Stimulated activated CD4-positive, alpha-beta T cell treated with anti-CD3 and anti-CD28 coated beads, TNF-alpha, amount 100 ng/mL, for 24 hours (primary cell): ENCODE results near the gene FAM83D.

Experiments
- DNase-seq, 3 experiments: peaks; one replicate each; pipeline ENCODE4 v3.0.0-alpha.2; 2020; ENCODE audit warnings: low read depth in 3 of 3

FAM83D gene

GRCh38 chr20:38926142-38926933, at the start of gene FAM83D:
TSS of gene FAM83D (plus strand) at chr20:38926417. CDS start at chr20:38926443, 26 bp downstream.
- DNase-seq = peak; percentile 85 to 97 (median 86)

- no peak for DNase-seq
Observed at GRCh38 chr20:38877483-38877882, 48.7 kb upstream of the FAM83D start.

GRCh38 chr20:38878866-38879265, 47.4 kb upstream of the FAM83D start:
- DNase-seq = no peak

DNA sequence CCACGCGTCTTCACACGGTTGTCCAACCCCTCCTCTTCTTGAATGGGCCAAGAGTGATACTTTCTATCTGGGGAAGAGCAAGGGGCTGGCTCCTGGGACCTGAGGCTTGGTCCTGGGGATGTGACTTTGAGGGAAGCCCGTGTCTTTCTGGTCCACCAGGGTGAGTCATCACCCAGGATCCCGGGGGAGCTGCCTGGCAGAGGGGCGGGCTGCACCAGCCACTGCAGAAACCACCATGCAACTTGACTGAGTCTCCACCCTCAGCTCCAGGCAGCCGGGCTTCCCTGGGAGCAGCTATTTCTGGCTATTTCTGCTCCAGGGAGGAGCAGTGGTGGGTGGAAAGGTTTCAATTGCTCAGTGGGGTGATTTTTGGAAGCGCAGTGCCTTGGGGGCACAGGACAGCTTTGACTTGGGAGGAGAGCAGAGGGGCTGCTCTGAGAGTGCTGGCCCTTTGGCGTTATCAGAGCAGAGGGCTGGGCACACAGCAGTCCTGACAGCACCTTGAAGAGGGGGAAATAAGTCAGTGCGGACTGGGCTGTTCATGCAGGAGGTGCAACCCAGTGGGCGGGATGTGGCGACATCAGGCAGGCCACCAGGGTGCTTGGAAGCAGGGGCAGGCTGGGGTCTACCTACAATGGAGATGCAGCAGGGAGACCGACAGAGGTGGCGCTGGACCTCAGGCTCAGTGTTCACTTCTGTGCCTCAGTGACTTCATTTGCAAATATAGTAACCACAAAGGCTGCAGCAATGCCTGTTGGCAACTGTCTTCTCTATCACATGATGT, 45.1 kb upstream of the FAM83D start:
- DNase-seq = no peak

DNA sequence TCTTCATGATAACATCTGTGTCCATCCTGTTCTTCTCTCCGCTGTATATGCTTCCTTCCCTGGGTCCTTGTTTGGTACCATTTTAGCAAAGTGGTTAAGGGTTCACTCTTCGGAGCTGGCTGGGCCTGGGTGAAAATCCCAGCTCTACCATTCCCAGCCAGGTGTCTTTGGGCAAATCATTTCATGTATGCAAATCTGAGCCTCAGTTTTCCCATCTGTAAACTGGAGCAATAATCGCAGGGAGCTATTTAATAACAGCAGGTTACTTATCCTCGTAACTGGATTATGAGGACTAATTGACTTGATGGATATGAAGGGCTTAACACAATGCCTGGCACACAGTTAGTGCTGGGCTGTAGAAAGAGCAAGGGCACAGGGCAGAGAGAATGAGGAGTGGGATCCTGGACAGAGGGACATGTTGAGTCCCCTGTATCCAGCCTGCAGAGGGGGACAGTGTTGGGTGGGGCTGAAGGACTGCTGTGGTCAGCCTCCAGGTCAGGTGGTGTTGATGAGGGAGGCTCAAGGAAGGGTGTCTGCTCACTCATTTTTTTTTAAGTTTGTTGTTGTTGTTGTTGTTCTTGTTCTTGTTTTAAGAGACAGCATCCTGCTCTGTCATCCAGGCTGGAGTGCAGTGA, 44.3 kb upstream of the FAM83D start:
- no peak for DNase-seq

DNA sequence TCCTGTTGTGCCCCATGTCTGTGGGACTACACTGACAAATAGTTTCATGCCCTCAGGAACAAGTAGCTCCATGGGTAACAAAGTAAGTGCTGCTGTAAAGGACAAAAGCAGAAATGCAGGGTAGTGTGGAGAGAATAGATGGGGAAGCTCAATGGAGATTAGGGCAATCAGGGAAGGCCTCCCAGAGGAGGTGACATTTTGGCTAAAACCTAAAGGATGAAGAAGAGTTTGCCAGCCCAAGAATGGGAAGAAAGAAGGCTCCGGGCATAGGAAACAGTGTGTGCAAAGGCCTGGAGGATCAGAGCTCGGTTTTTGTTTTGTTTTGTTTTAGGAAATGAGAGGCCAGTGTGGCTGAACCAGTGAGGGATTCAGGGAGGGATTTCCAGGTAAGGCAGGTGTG, 43.6 kb upstream of the FAM83D start:
- no peak for DNase-seq

GRCh38 chr20:38883081-38883980, 42.9 kb upstream of the FAM83D start:
- no peak for DNase-seq

DNA sequence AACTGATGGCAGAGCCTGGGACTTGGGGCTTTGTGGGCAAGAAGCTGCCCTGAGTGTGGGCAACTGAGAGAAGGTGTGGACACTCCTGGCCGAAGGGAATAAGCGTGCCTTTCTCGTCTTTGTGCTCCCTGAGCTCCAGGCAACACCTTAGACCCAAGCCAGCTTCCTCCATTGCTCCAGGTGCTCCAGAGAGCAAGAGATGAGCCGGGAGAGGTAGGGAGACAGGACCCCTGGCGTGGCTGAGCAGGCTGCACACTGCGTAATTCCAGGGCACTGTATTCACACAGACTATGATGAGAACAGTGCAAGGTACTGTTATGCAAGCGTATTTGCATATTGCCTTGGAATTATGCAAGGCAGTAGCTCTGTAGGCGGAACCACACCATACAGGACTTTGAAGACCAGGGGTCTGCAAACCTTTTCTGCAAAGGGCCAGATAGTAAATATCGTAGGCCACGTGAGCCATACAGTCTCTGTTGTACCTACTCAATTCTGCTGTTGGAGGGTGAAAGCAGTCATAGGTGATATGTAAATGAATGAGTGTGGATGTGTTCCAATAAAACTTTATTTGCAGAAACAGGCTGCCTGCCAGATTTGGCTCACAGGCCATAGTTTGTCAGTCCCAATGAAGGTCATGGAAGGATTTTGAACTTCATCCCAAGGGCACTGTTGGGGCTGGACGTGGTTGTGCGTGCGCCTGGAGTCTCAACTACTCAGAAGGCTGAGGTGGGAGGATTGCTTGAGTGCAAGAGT, 42.1 kb upstream of the FAM83D start:
- no peak for DNase-seq

- no peak for DNase-seq
Observed at GRCh38 chr20:38885357-38885756, 40.9 kb upstream of the FAM83D start.

GRCh38 chr20:38888059-38888831, 38.0 kb upstream of the FAM83D start:
- DNase-seq = no peak

DNA sequence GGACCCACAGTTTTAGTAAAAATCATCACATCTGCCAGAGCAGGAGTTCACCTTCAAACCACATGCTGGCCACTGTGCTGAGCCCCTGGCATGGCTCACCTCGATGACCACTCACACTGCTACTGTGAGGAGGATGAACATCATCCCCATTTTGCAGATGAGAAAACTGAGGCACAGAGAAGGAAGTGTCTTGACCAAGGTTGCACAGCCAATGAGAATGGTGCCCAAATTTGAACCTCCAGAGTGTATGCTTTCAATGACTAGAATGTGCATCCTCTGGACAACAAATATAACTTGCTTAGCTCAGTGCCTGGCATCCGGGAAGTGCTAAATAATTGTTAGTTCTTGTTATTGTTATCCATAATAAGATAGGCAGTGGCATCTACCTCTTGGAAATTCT, 37.2 kb upstream of the FAM83D start:
- no peak for DNase-seq

DNA sequence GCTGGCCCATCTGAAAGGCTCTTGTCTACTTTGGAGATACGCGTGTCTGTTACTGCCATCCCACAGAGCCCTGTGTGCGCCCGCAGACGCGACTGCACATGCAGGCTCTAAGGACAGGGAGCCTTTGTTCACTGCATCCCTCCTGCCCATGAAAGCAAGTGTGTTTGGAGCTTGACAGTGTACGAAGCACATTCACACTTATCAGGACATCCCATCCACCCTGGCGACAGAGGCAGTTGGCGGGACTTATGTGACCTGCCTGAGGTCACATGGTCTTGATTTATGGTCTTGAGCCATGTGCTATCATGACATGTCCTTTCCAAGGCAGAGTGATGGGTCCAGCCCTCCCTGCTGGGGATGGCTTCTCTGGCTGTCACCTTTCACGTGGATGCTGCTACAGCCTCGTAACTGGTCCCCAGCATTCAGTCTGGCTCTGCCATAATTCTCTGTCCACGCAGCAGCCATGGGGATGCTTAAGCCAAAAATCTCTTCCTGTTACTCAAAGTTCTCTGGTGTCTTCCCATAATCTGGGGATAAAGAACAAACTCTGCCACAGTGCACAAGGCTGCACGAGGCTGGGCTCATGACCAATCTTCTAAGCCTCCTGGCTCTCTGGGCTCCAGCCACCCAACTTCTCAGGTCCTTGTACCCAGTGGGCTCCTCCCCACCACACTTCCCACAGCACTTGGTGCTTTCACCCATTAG, 36.3 kb upstream of the FAM83D start:
- no peak for DNase-seq

DNA sequence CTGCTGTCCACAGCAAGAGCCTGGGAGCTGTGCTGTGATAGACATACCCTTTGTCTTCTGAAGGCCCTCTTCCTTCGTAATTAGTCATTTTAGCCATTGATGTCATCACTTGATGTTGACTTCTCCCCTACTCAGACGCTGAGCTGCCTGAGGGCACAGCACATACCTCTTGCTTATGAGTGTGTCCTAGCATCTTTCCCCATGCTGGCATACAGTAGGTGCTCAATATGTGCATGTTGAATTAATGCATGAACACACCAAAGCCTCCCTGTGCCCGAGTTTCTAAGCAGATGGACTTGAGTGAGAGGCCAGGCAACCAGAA, 35.8 kb upstream of the FAM83D start:
- DNase-seq = no peak

- no peak for DNase-seq
Observed at GRCh38 chr20:38892091-38892981, 33.9 kb upstream of the FAM83D start.

DNA sequence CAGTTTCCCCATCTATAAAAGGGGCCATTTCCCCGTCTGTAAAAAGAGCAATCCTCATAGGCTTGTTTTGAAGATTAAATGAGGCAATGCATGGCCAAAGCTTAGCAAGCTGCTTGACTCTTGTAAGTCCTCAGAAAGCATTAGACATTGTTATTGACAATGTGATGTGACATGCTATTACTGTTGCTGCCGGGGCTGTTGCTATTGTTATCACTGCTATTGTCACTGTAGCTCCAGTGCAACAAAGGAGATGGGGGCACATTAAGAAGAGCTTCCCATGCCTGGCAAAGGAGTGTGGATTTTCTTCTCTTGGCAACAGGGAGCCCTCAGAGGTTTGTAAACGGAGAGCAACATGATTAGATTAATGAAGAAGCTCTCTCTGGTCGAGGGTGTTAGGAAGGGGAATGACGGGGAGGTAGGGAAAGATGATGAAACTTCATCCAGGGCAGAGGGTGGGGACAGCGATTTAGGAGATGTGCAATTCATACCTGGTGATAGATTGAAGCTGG, 33.1 kb upstream of the FAM83D start:
- no peak for DNase-seq

- DNase-seq = peak; percentile 69 to 79 (median 72)
Observed at GRCh38 chr20:38893565-38894090, 32.6 kb upstream of the FAM83D start.

DNA sequence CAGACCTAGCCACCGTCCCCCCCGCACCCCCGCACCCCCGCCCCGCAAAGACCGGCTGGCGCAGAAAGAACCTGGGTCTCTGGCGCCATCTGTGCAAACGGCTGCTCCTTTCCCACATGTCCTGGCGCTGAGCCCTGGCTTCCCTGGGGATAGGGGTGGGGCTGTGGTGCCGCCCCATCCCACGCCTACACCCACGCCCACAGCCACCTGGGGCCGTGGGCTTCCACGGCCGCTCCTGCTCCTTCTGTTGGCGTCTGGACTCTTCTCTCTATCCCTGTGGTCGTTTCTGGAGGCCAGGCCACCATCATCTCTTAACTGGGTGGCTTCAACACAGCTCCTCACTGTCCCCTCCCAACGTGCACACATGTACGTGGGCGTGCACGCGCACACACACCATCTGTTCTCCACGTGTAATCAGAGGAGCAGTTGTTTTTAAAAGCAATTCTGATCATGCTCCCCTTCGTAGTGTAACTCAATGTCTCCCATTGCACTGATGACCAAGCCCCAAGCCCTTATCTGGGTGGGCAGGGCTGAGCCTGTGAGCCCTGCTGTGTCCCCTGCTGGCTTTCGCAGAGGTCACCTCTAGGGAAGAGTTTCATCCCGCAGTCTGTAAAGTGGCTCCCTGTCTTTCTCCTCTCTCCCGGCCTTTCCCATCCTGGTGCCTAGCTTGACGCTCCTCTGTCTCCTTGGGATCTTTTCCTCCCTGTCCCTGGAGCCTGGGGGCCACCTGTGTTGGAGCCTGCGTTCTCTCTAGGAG, 31.9 kb upstream of the FAM83D start:
- DNase-seq = no peak
